Vagina (tissue), 2 donors: ENCODE data around the gene ZNF280A.

Experiments used
- CTCF ChIP-seq, 3 experiments: fragments of 450-650 bp in 2 of 3; fragments of 200-600 bp in 1 of 3; sonication (generic) in 1 of 3; IDR thresholded peaks; one replicate each; pipeline ENCODE4 v1.5.1; 2017 to 2019; ENCODE audit warnings: antibody characterized with exemption in 3 of 3, mild to moderate bottlenecking in 2 of 3, moderate library complexity in 2 of 3
- POLR2AphosphoS5 ChIP-seq, 2 donors: sonication (generic); formaldehyde crosslinking; IDR thresholded peaks; one replicate each; pipeline ENCODE4 v1.9.0; 2017; ENCODE audit warnings: antibody characterized with exemption in 2 of 2, mild to moderate bottlenecking in 2 of 2, low read depth in 1 of 2; ENCODE audit not compliant: insufficient read depth in 1 of 2

- TF ChIP-seq CTCF (IDR thresholded peaks at IDR 0.05) (no peak), POLR2AphosphoS5 (IDR thresholded peaks at IDR 0.05; ENCODE audit: insufficient read depth in 1 of 2, low read depth in 1 of 2) (no peak)
These were observed 33.9 kb upstream of the ZNF280A start for GRCh38 chr22:22553735-22554586.
